Kidney tubule cell (primary cell): Measurements from ENCODE around the gene RNF207.

ENCODE experiments used
- DNase-seq: peaks from one replicate; pipeline ENCODE4 v3.0.0-alpha.2; 2018; ENCODE audit warnings: low spot score

Gene RNF207

GRCh38 chr1:6269720-6270400 lies 63.9 kb downstream of the RNF207 start:
- no peak for DNase-seq

GRCh38 chr1:6270401-6270800 lies 64.5 kb downstream of the RNF207 start:
- no peak for DNase-seq
